Calu3 (cell line): ENCODE results near the gene APOL2. TPM values are rescaled to one million over a fixed set of nuclear protein-coding genes. Genes with fewer than 3 reads are reported as not detected.
"Not testable (repeated sequence)": the region's sequence is repeated elsewhere in the genome, so short reads cannot be mapped to it uniquely, and the experiment has no call there.

ENCODE experiments used
- BruUV-seq: library from RNA; stranded (reverse); fragments of 400-500 nt; replicated peaks from 2 replicates; lab custom pipeline; 2021; lab: Mats Ljungman, UMichigan
- CTCF ChIA-PET: fragments of 300-600 bp; sonication (Branson Sonifier 250); formaldehyde crosslinking; loops from one replicate; lab custom pipeline; 2022; ENCODE audit warnings: antibody characterized with exemption; lab: Charles Lee
- DNase-seq: peaks from one replicate; pipeline ENCODE4 v3.0.0; 2022
- H3K27ac Mint-ChIP-seq: one replicate; pipeline ENCODE4 v1.8.0; 2022; ENCODE audit warnings: mixed read lengths; ENCODE audit not compliant: unreplicated experiment
- H3K27me3 Mint-ChIP-seq: one replicate; pipeline ENCODE4 v1.8.0; 2022; ENCODE audit warnings: mixed read lengths; ENCODE audit not compliant: unreplicated experiment
- H3K36me3 Mint-ChIP-seq: one replicate; pipeline ENCODE4 v1.8.0; 2022; ENCODE audit warnings: mild to moderate bottlenecking, moderate library complexity, mixed read lengths; ENCODE audit not compliant: insufficient read depth, unreplicated experiment
- H3K4me1 Mint-ChIP-seq: one replicate; pipeline ENCODE4 v1.8.0; 2022; ENCODE audit warnings: mild to moderate bottlenecking, low read depth, mixed read lengths; ENCODE audit not compliant: unreplicated experiment
- H3K4me3 Mint-ChIP-seq: one replicate; pipeline ENCODE4 v1.8.0; 2022; ENCODE audit warnings: mild to moderate bottlenecking, low read depth, moderate library complexity, mixed read lengths; ENCODE audit not compliant: unreplicated experiment
- H3K9me3 Mint-ChIP-seq: one replicate; pipeline ENCODE4 v1.8.0; 2022; ENCODE audit warnings: low read depth, mixed read lengths; ENCODE audit not compliant: unreplicated experiment
- CTCF ChIP-seq: fragments of 200-600 bp; IDR thresholded peaks from one replicate; pipeline ENCODE4 v1.8.0; 2022; ENCODE audit warnings: antibody characterized with exemption; ENCODE audit not compliant: unreplicated experiment
- intact Hi-C: fragments of 100-400 bp; cut with micrococcal nuclease; formaldehyde crosslinking; loops from one replicate; pipeline ENCODE4 v1.10.0; 2022; ENCODE audit not compliant: unreplicated experiment
- total RNA-seq: library from RNA; stranded (reverse); gene quantifications from 2 replicates; pipeline ENCODE4 v1.2.3, GENCODE V29; 2022

Gene APOL2
- total RNA-seq, 1 experiment from 2014 or later, result 90.1 TPM

GRCh38 chr22:36253523-36254490, 14.5 kb upstream of the APOL2 start:
- Mint-ChIP-seq H3K36me3 (peaks cover 68% of the 10 kb centered on the region), H3K27ac (peak overlapping the region; percentile 71), H3K27me3 (no peaks in the 10 kb centered on the region), H3K4me3 (peak overlapping the region; percentile 94), H3K9me3 (no peaks in the 10 kb centered on the region), H3K4me1 (peaks cover 88% of the 10 kb centered on the region)
- intact Hi-C loops, result loop anchor here (2.0 kb wide), 1 partner anchor 15 kb away; the partner anchor contains the start of gene APOL2
- no peak for DNase-seq
- no peak for TF ChIP-seq CTCF
- TSS peak; percentile 76 for BruUV-seq
- CTCF ChIA-PET, result interaction anchor here (0.5 to 7.3 kb wide), 8 partner anchors 10 to 203 kb away, joined by 3 to 63 read pairs (median 4); partner anchors contain the start of gene APOL2

DNA sequence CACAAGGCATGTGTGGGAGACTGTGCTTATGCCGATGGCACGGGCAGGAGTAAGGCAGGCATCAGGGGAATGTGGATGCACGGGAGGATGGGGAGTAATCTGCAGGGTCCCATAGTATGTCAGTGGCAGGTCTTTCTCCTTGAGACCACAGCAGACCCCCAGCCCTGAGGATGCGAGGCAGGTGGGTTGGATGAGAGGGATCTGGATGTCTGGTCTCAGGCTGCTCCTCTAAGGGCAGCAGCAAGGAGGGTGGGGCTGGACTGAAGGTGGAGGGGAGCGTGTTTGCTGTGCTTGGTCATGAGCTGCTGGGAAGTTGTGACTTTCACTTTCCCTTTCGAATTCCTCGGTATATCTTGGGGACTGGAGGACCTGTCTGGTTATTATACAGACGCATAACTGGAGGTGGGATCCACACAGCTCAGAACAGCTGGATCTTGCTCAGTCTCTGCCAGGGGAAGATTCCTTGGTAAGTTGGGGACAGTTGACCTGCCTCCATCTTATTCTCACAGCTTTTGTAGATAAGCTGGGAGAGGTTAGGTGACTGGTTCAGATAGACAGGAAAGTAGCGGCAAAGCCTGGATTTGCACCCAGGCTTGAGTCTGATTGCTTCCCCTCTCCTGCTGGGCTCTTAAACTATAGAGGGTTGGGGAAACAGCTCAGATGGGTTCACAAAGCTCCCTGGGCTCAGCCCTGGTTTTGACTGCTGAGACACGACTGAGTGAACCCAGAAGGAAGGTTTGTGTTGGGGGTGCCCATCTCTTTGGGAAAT, 13.6 kb upstream of the APOL2 start, which contains the start of gene APOL1:
Gene APOL1 (plus strand): TSS at position 380 of the 769 bp plus-strand sequence. CDS start 1,823 bp downstream, outside the sequence.
- Mint-ChIP-seq H3K4me3 (peak within 1 kb of the TSS; percentile 94), H3K27ac (peak within 1 kb of the TSS; percentile 71)

GRCh38 chr22:36251979-36252608, 12.8 kb upstream of the APOL2 start:
- peak overlapping the region; percentile 94 for H3K4me3 Mint-ChIP-seq
- peak overlapping the region; percentile 71 for H3K27ac Mint-ChIP-seq
- BruUV-seq, H3K9me3 Mint-ChIP-seq, H3K27me3 Mint-ChIP-seq, DNase-seq: not testable (repeated sequence)
- CTCF ChIA-PET, result interaction anchor here (0.6 to 7.3 kb wide), 5 partner anchors 13 to 203 kb away, joined by 3 to 63 read pairs (median 4); partner anchors contain the start of gene APOL2
- H3K4me1 Mint-ChIP-seq, result peaks cover 88% of the 10 kb centered on the region
- intact Hi-C loops, result loop anchor here (2.0 kb wide), 1 partner anchor 13 kb away; the partner anchor contains the start of gene APOL2
- peaks cover 56% of the 10 kb centered on the region for H3K36me3 Mint-ChIP-seq

More for the DNA sequence above, 13.6 kb upstream of the APOL2 start, which contains the start of gene APOL1:
- peak; percentile 74 for DNase-seq
- intact Hi-C loops, result loop anchor here (2.0 kb wide), 1 partner anchor 14 kb away; the partner anchor contains the start of gene APOL2
- no peaks in the 10 kb centered on the region for H3K27me3 Mint-ChIP-seq
- no TSS peak for BruUV-seq
- no peaks in the 10 kb centered on the region for H3K9me3 Mint-ChIP-seq
- peaks cover 88% of the 10 kb centered on the region for H3K4me1 Mint-ChIP-seq
- H3K36me3 Mint-ChIP-seq, result peaks cover 59% of the 10 kb centered on the region
- CTCF ChIA-PET, result interaction anchor here (0.5 to 7.3 kb wide), 5 partner anchors 14 to 204 kb away, joined by 3 to 63 read pairs (median 4); partner anchors contain the start of gene APOL2
- no peak for TF ChIP-seq CTCF

DNA sequence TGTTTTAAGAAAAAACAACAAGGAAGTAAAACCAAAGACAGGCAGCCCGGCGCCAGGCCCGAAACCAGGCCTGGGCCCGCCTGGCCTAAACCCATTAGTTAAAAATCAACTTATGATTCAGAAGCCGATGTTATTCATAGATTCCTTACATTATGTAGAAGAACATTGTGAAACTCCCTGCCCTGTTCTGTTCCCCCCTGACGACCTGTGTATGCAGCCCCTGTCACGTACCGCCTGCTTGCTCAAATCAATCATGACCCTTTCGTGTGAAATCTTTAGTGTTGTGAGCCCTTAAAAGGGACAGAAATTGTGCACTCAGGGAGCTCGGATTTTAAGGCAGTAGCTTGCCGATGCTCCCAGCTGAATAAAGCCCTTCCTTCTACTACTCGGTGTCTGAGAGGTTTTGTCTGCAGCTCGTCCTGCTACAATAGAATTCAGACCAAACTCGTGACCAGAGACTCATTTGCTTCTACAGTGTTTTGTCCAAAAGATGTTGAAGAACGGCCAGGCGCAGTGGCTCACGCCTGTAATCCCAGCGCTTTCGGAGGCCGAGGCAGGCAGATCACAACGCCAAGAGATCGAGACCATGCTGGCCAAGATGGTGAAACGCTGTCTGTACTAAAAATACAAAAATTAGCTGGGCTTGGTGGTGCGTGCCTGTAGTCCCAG, 11.1 kb upstream of the APOL2 start:
- BruUV-seq, H3K9me3 Mint-ChIP-seq, intact Hi-C loops, H3K27me3 Mint-ChIP-seq: not testable (repeated sequence)
- CTCF ChIA-PET, result interaction anchor here (7.3 kb wide), 1 partner anchor 12 kb away, joined by 63 read pairs; the partner anchor contains the start of gene APOL2
- peak overlapping the region; percentile 71 for H3K27ac Mint-ChIP-seq
- peaks cover 87% of the 10 kb centered on the region for H3K4me1 Mint-ChIP-seq
- H3K4me3 Mint-ChIP-seq, result peak overlapping the region; percentile 65
- H3K36me3 Mint-ChIP-seq, result peaks cover 48% of the 10 kb centered on the region
- peak; percentile 60 for DNase-seq
